PFSK-1 (cell line): ENCODE measurements around the gene CALY.

Experiments
- FOXP2 ChIP-seq: optimal IDR thresholded peaks from 2 replicates; pipeline ENCODE3; 2011; ENCODE audit warnings: borderline replicate concordance, control low read depth, inconsistent platforms; ENCODE audit not compliant: insufficient read depth; ENCODE audit errors: extremely low read length, extremely low read depth
- POLR2AphosphoS5 ChIP-seq: IDR thresholded peaks from 2 replicates; pipeline ENCODE4 v1.6.1; 2012; ENCODE audit warnings: low read depth, mild to moderate bottlenecking, control low read depth, low read length, moderate library complexity
- REST ChIP-seq, 2 experiments: IDR thresholded peaks; 2 replicates each; pipeline versions ENCODE4 v1.6.1 to v1.8.0; 2011 to 2012; ENCODE audit warnings: low read depth in 2 of 2, low read length in 2 of 2, control low read depth in 1 of 2, inconsistent platforms in 1 of 2, mild to moderate bottlenecking in 1 of 2, moderate library complexity in 1 of 2; ENCODE audit not compliant: insufficient read depth in 1 of 2
- SIN3A ChIP-seq: IDR thresholded peaks from 2 replicates; pipeline ENCODE4 v1.6.1; 2012; ENCODE audit warnings: mild to moderate bottlenecking, low read length, moderate library complexity, borderline replicate concordance; ENCODE audit not compliant: insufficient read depth
- TAF1 ChIP-seq: IDR thresholded peaks from 2 replicates; pipeline ENCODE4 v1.6.1; 2012; ENCODE audit warnings: low read length, control low read depth, borderline replicate concordance; ENCODE audit not compliant: insufficient read depth

Gene CALY

DNA sequence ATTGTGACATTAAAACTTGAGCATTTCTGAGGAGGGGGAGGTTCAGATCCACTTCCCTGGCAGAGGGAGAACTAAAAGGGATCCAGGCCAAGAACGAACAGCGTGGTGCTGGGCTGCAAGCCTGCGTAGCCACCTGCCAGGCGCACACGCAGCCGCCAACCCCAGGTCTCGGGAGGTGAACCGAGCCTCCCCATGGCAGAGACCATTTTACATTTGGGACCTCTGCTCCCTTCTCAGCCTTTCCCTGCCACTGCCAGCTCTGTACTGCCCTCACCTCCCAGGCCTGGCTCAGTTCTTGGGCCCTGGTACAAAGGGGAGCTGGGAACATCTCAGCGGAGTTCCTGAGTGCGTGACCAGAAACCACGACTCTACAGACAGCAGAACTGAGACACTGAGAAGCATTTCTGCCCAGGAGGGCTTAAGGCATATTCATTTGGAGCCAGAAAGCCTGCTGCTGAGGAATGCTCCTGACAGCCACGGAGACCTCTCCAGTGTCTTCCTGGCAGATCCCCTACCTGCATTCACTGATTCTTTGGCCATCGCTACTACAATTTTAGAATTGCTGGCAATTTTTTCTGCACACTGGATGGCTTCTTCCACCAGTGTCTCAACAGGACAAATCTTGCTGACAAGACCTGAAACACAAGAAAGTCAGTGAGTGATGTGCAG, 28.9 kb upstream of the CALY start:
- TF ChIP-seq TAF1 (no peak), SIN3A (no peak), POLR2AphosphoS5 (no peak), REST (IDR thresholded peaks at IDR 0.05; ENCODE audit: insufficient read depth in 1 of 2, low read depth in 2 of 2, low read length in 2 of 2) (no peak), FOXP2 (no peak)

DNA sequence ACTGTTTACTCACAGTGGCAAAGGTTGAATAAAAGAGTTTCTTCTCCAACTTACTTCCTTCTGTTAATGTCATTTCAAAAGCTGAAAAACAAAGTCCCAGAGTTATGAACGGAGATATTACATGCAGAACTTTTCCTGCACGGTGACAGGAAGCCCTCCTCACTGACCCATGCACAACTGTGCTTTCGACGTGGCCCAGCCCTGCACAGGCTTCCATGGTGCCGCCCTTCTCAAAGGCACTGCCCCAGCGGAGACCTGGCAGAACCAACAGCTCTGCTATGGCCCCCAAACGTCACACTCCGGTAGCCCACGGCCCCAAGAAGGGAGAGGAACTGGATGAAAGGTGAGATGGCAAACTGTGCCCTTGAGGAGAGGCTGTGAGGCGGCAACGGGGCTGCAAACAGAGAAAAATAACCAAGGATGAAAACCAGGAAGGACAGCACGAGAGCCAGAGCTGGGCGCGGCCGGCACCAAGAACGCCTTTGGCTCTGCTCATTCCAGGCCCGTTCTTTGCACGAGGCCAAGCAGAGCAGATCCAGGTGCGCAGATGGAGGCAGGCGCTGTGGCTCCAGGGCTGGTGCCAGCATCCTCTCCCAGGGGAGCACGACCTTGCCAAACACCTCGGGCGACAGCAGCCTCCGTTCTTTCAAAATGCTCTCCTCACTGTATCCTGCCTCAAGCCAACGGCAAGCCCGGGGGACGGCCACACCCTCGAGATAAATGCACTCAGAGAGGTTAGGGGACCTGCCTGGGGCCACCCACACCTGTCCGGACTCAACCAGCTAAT, 28.1 kb upstream of the CALY start:
- TF ChIP-seq FOXP2 (no peak), REST (IDR thresholded peaks at IDR 0.05; ENCODE audit: insufficient read depth in 1 of 2, low read depth in 2 of 2, low read length in 2 of 2) (no peak), TAF1 (no peak), SIN3A (no peak), POLR2AphosphoS5 (no peak)

- no peak for TF ChIP-seq SIN3A
- no peak for TF ChIP-seq TAF1
- no peak for TF ChIP-seq REST (IDR thresholded peaks at IDR 0.05; ENCODE audit: insufficient read depth in 1 of 2, low read depth in 2 of 2, low read length in 2 of 2)
- TF ChIP-seq FOXP2, result no peak
- TF ChIP-seq POLR2AphosphoS5, result no peak
Measured at GRCh38 chr10:133362846-133363245, 26.1 kb upstream of the CALY start.

DNA sequence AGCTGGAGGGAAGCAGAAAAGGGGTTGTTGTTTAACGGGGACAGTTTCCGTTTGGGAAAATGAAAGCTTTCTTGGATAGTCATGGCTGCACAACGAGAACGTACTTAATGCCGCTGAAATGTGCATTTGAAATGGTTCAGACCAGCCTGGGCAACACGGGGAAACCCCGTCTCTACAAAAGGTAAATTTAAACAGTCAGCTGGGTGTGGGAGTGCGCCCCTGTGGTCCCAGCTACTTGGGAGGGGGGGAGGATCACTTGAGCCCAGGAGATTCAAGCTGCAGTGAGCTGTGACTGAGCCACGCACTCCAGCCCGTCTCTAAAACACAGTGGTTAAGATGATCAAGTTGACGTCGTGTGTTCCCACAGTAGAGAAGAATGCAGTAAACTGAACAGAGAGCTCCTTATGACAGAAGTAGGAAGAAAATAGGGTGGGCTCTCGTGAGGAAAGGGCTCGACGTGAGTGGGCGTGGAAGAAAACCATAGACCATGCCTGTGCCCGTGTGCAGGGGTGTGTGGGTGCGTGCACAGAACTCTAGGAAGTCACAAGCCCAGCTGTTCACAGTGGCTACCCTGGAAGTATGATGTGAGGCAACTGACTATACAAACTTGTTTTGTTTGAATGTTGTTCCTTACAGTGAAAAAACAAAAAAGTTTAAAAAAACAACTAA, 25.2 kb upstream of the CALY start:
- TF ChIP-seq FOXP2 (no peak), POLR2AphosphoS5 (no peak), SIN3A (no peak), REST (IDR thresholded peaks at IDR 0.05; ENCODE audit: insufficient read depth in 1 of 2, low read depth in 2 of 2, low read length in 2 of 2) (no peak), TAF1 (no peak)
